ENCODE results near the gene TMX1. TPM values are rescaled to one million over a fixed set of nuclear protein-coding genes. Genes with fewer than 3 reads are reported as not detected.
A peak's percentile ranks its signal among the peaks of the same experiment; 100 is the strongest.

Gene TMX1
- total RNA-seq, 2 donors from 2014 or later, result 23.2 to 29.1 TPM

- Histone ChIP-seq H3K4me3 (no peak overlapping the region), H3K36me3 (no peaks in the 10 kb centered on the region), H3K27ac (no peak overlapping the region), H3K4me1 (replicated peaks) (no peaks in the 10 kb centered on the region), H3K9me3 (no peaks in the 10 kb centered on the region), H3K27me3 (replicated peaks; ENCODE audit: insufficient read depth) (no peaks in the 10 kb centered on the region)
- 98% methylated on average over 1 of the region's 1 CpG for WGBS
- DNase-seq (ENCODE audit: low spot score), result no peak
- intact Hi-C loops (cut with DNase I), result no loop called here
- no peak for TF ChIP-seq CTCF (IDR thresholded peaks at IDR 0.05)
- TF ChIP-seq POLR2AphosphoS5 (IDR thresholded peaks at IDR 0.05), result no peak
- no peak for TF ChIP-seq POLR2A (IDR thresholded peaks at IDR 0.05)
Observed at GRCh38 chr14:51290132-51290531, 50.1 kb downstream of the TMX1 start.

GRCh38 chr14:51291016-51291415, 51.0 kb downstream of the TMX1 start:
- H3K4me3 ChIP-seq, result no peak overlapping the region
- 98% methylated on average over 4 of the region's 4 CpGs for WGBS
- no peaks in the 10 kb centered on the region for H3K4me1 ChIP-seq (replicated peaks)
- intact Hi-C loops (cut with DNase I), result no loop called here
- no peaks in the 10 kb centered on the region for H3K27me3 ChIP-seq (replicated peaks; ENCODE audit: insufficient read depth)
- TF ChIP-seq POLR2AphosphoS5 (IDR thresholded peaks at IDR 0.05) (no peak), POLR2A (IDR thresholded peaks at IDR 0.05) (no peak), CTCF (IDR thresholded peaks at IDR 0.05) (no peak)
- no peak for DNase-seq (ENCODE audit: low spot score)
- no peak overlapping the region for H3K27ac ChIP-seq
- H3K9me3 ChIP-seq, result no peaks in the 10 kb centered on the region
- H3K36me3 ChIP-seq, result no peaks in the 10 kb centered on the region

GRCh38 chr14:51293149-51293911, 53.3 kb downstream of the TMX1 start:
- H3K27ac ChIP-seq, result peak overlapping the region in 1 of 2 donors; percentile 4
- H3K9me3 ChIP-seq, result no peaks in the 10 kb centered on the region
- H3K4me3 ChIP-seq, result no peak overlapping the region
- TF ChIP-seq POLR2A (IDR thresholded peaks at IDR 0.05) (no peak), CTCF (IDR thresholded peaks at IDR 0.05) (no peak), POLR2AphosphoS5 (IDR thresholded peaks at IDR 0.05) (no peak)
- intact Hi-C loops (cut with DNase I), result no loop called here
- H3K4me1 ChIP-seq (replicated peaks), result no peaks in the 10 kb centered on the region
- no peak for DNase-seq (ENCODE audit: low spot score)
- no peaks in the 10 kb centered on the region for H3K36me3 ChIP-seq
- H3K27me3 ChIP-seq (replicated peaks; ENCODE audit: insufficient read depth), result no peaks in the 10 kb centered on the region
- WGBS, result 29% methylated on average over 7 of the region's 7 CpGs

- 84% methylated on average over 6 of the region's 6 CpGs for WGBS
- H3K36me3 ChIP-seq, result no peaks in the 10 kb centered on the region
- H3K4me1 ChIP-seq (replicated peaks), result no peaks in the 10 kb centered on the region
- intact Hi-C loops (cut with DNase I), result no loop called here
- H3K9me3 ChIP-seq, result no peaks in the 10 kb centered on the region
- DNase-seq (ENCODE audit: low spot score), result no peak
- no peak for TF ChIP-seq POLR2AphosphoS5 (IDR thresholded peaks at IDR 0.05)
- TF ChIP-seq POLR2A (IDR thresholded peaks at IDR 0.05), result no peak
- TF ChIP-seq CTCF (IDR thresholded peaks at IDR 0.05), result no peak
- H3K27me3 ChIP-seq (replicated peaks; ENCODE audit: insufficient read depth), result no peaks in the 10 kb centered on the region
- H3K27ac ChIP-seq, result no peak overlapping the region
- no peak overlapping the region for H3K4me3 ChIP-seq
Observed at GRCh38 chr14:51293912-51294389, 53.9 kb downstream of the TMX1 start.

GRCh38 chr14:51294951-51295525, 55.0 kb downstream of the TMX1 start:
- H3K27ac ChIP-seq, result no peak overlapping the region
- H3K36me3 ChIP-seq, result no peaks in the 10 kb centered on the region
- no peaks in the 10 kb centered on the region for H3K4me1 ChIP-seq (replicated peaks)
- no peaks in the 10 kb centered on the region for H3K9me3 ChIP-seq
- DNase-seq (ENCODE audit: low spot score), result no peak
- TF ChIP-seq POLR2AphosphoS5 (IDR thresholded peaks at IDR 0.05) (no peak), POLR2A (IDR thresholded peaks at IDR 0.05) (no peak), CTCF (IDR thresholded peaks at IDR 0.05) (no peak)
- no peaks in the 10 kb centered on the region for H3K27me3 ChIP-seq (replicated peaks; ENCODE audit: insufficient read depth)
- intact Hi-C loops (cut with DNase I), result no loop called here
- no peak overlapping the region for H3K4me3 ChIP-seq
- 81% methylated on average over 6 of the region's 6 CpGs for WGBS
